ENCODE data around the gene RBM3. TPM values are rescaled to one million over a fixed set of nuclear protein-coding genes. Genes with fewer than 3 reads are reported as not detected.
A peak's percentile ranks its signal among the peaks of the same experiment; 100 is the strongest.

The RBM3 gene
- total and polyA plus RNA-seq, 2 experiments from 2014 or later: 47.8 to 65.7 TPM

GRCh38 chrX:48606091-48606490 lies 31.8 kb downstream of the RBM3 start:
- H3K27ac ChIP-seq: no peak overlapping the region
- no peaks in the 10 kb centered on the region for H3K36me3 ChIP-seq
- TF ChIP-seq CTCF (IDR thresholded peaks at IDR 0.05; ENCODE audit: low read depth, low read length): peak; percentile 16
- no peaks in the 10 kb centered on the region for H3K9me3 ChIP-seq (ENCODE audit: low read depth)
- DNase-seq (ENCODE audit: low read depth in 1 of 2, low spot score in 1 of 2): no peak
- H3K4me3 ChIP-seq: no peak overlapping the region
- no peaks in the 10 kb centered on the region for H3K4me1 ChIP-seq (ENCODE audit: low read depth)
- H3K27me3 ChIP-seq: no peaks in the 10 kb centered on the region

GRCh38 chrX:48611703-48612102 lies 37.4 kb downstream of the RBM3 start:
- H3K27me3 ChIP-seq: no peaks in the 10 kb centered on the region
- H3K36me3 ChIP-seq: no peaks in the 10 kb centered on the region
- no peak overlapping the region for H3K4me3 ChIP-seq
- H3K9me3 ChIP-seq (ENCODE audit: low read depth): no peaks in the 10 kb centered on the region
- H3K4me1 ChIP-seq (ENCODE audit: low read depth): no peaks in the 10 kb centered on the region
- H3K27ac ChIP-seq: no peak overlapping the region
- TF ChIP-seq CTCF (IDR thresholded peaks at IDR 0.05; ENCODE audit: low read depth, low read length): no peak
- no peak for DNase-seq (ENCODE audit: low read depth in 1 of 2, low spot score in 1 of 2)

- DNase-seq (ENCODE audit: low read depth in 1 of 2, low spot score in 1 of 2): no peak
- H3K4me3 ChIP-seq: no peak overlapping the region
- H3K27me3 ChIP-seq: no peaks in the 10 kb centered on the region
- H3K36me3 ChIP-seq: no peaks in the 10 kb centered on the region
- no peaks in the 10 kb centered on the region for H3K4me1 ChIP-seq (ENCODE audit: low read depth)
- H3K9me3 ChIP-seq (ENCODE audit: low read depth): no peaks in the 10 kb centered on the region
- TF ChIP-seq CTCF (IDR thresholded peaks at IDR 0.05; ENCODE audit: low read depth, low read length): no peak
- no peak overlapping the region for H3K27ac ChIP-seq
These were observed 39.3 kb downstream of the RBM3 start for GRCh38 chrX:48613502-48614160.

GRCh38 chrX:48616576-48616975 lies 42.3 kb downstream of the RBM3 start:
- no peak overlapping the region for H3K27ac ChIP-seq
- no peaks in the 10 kb centered on the region for H3K4me1 ChIP-seq (ENCODE audit: low read depth)
- TF ChIP-seq CTCF (IDR thresholded peaks at IDR 0.05; ENCODE audit: low read depth, low read length): no peak
- no peak overlapping the region for H3K4me3 ChIP-seq
- H3K9me3 ChIP-seq (ENCODE audit: low read depth): no peaks in the 10 kb centered on the region
- H3K36me3 ChIP-seq: no peaks in the 10 kb centered on the region
- no peaks in the 10 kb centered on the region for H3K27me3 ChIP-seq
- DNase-seq (ENCODE audit: low read depth in 1 of 2, low spot score in 1 of 2): peak in 1 of 2 donors; percentile 54

- Histone ChIP-seq H3K36me3 (no peaks in the 10 kb centered on the region), H3K27ac (no peak overlapping the region), H3K4me3 (no peak overlapping the region), H3K27me3 (no peaks in the 10 kb centered on the region), H3K4me1 (ENCODE audit: low read depth) (no peaks in the 10 kb centered on the region), H3K9me3 (ENCODE audit: low read depth) (no peaks in the 10 kb centered on the region)
- DNase-seq (ENCODE audit: low read depth in 1 of 2, low spot score in 1 of 2): peak in 1 of 2 donors; percentile 40
- TF ChIP-seq CTCF (IDR thresholded peaks at IDR 0.05; ENCODE audit: low read depth, low read length): no peak
These were observed 43.5 kb downstream of the RBM3 start for GRCh38 chrX:48617542-48618340.

All from cardiac muscle cell (in vitro differentiated cells and primary cell).